Heart left ventricle (tissue), 16 donors: ENCODE data around the gene RPTOR. TPM values are rescaled to one million over a fixed set of nuclear protein-coding genes. Genes with fewer than 3 reads are reported as not detected.

Experiments used
- ATAC-seq, 4 donors: fragments of 200-7000 bp; cut with Tn5 transposase; one replicate each; pipeline ENCODE4 v1.9.1; 2020 to 2022; ENCODE audit warnings: moderate library complexity in 4 of 4, mild to moderate bottlenecking in 3 of 4, moderate number of reproducible peaks in 1 of 4
- DNase-seq, 5 donors: peaks; one replicate each; pipeline ENCODE4 v3.0.0-alpha.2; 2020
- H3K27ac ChIP-seq, 12 donors: fragments of 200-600 bp; sonication (generic) in 4 of 12; one replicate each; pipeline versions ENCODE4 v1.5.0 to v1.8.0; 2016 to 2022; ENCODE audit warnings: mild to moderate bottlenecking in 2 of 12
- H3K27me3 ChIP-seq, 9 donors: fragments of 200-600 bp; sonication (generic) in 2 of 9; one replicate each; pipeline versions ENCODE4 v1.5.1 to v1.8.0; 2016 to 2022; ENCODE audit warnings: mild to moderate bottlenecking in 3 of 9
- H3K36me3 ChIP-seq, 9 donors: fragments of 200-600 bp; sonication (generic) in 2 of 9; one replicate each; pipeline versions ENCODE4 v1.5.0 to v1.8.0; 2018 to 2022; ENCODE audit warnings: mild to moderate bottlenecking in 2 of 9
- H3K4me1 ChIP-seq, 12 donors: fragments of 200-600 bp; sonication (generic) in 4 of 12; one replicate each; pipeline versions ENCODE4 v1.5.0 to v1.8.0; 2016 to 2022; ENCODE audit warnings: mild to moderate bottlenecking in 3 of 12
- H3K4me3 ChIP-seq, 12 donors: fragments of 200-600 bp; sonication (generic) in 4 of 12; one replicate each; pipeline versions ENCODE4 v1.5.0 to v1.8.0; 2017 to 2022; ENCODE audit warnings: mild to moderate bottlenecking in 9 of 12, moderate library complexity in 4 of 12
- H3K9me3 ChIP-seq, 12 donors: fragments of 200-600 bp; sonication (generic) in 4 of 12; one replicate each; pipeline versions ENCODE4 v1.5.0 to v1.8.0; 2016 to 2022; ENCODE audit warnings: mild to moderate bottlenecking in 1 of 12
- CTCF ChIP-seq, 12 donors: fragments of 200-600 bp; sonication (generic) in 4 of 12; IDR thresholded peaks; one replicate each; pipeline versions ENCODE4 v1.5.0 to v1.8.0; 2018 to 2022; ENCODE audit warnings: antibody characterized with exemption in 12 of 12, mild to moderate bottlenecking in 5 of 12
- POLR2A ChIP-seq, 2 donors: fragments of 450-650 bp; IDR thresholded peaks; one replicate each; pipeline ENCODE4 v1.6.1; 2017; ENCODE audit warnings: antibody characterized with exemption in 2 of 2, mild to moderate bottlenecking in 2 of 2, moderate library complexity in 2 of 2
- WGBS, 4 donors: extraction: QIAGEN DNeasy Blood & Tissue Kit in 2 of 4; methylation state at CpG; one replicate each; pipeline versions ENCODE4 v1.1.5 to v1.1.7; 2013 to 2018; 5-methylcytosine and 5-hydroxymethylcytosine counted together
- intact Hi-C, 10 donors: fragments of 100-400 bp; cut with DNase I; formaldehyde crosslinking; loops; one replicate each; pipeline versions ENCODE4 v1.11.1 to v1.14.2; 2022
- polyA plus RNA-seq, 2 donors: library from polyadenylated mRNA; stranded (reverse); fragments of 200-250 nt; gene quantifications; one replicate each; pipeline ENCODE4 v1.2.3, GENCODE V29; 2013
- total RNA-seq, 9 donors: library from RNA; depleted of rRNA in 2 of 9; stranded (reverse); fragments of >200 nt in 2 of 9; fragmentation: NEBNext Ultra II Directional in 3 of 9; extraction: Animal tissue kit (Norgen Biotek cat#: 25700) in 3 of 9; gene quantifications; one replicate each; pipeline versions ENCODE4 v1.1.0 to v1.2.4, GENCODE V29; 2016 to 2023
- donor health status: ischemic (EF 13 %, LVEDD 7.1; RV severe dilation, severe dysfunction).
- donor health status: healthy with polysubstance abuse.
- donor health status: DM: no; HTN: yes; CAD: no.
- donor health status: DM: no; HTN: no; CAD: no.
- donor health status: ischemic (EF 25% LVEDD 6.9; RV normal size, moderate dysfunction).
- donor health status: ischemic (EF 25% LVEDD 5.7; RV mildly dilated, moderate dysfunction).
- donor health status: healthy.
- donor health status: DM: yes; HTN: yes; CAD: no.
- donor health status: ischemic (EF 35%, LVEDD 5.7; RV mildly dilated, moderate dysfunction).
- donor health status: nonischemic (EF 11% LVEDD 7.7; RV severe dilation, severe dysfunction).
- donor health status: DM: yes; HTN: yes; CAD: no.
- donor health status: PGD.
- donor health status: ischemic (EF 29% LVEDD 5.4; RV normal size, mild dysfunction).
- donor health status: nonischemic (EF 23%, LVEDD 6.1; RV moderate dilation, normal function).

Gene RPTOR
- total and polyA plus RNA-seq, 11 donors = 14.7 to 31.7 (median 26.0) TPM

DNA sequence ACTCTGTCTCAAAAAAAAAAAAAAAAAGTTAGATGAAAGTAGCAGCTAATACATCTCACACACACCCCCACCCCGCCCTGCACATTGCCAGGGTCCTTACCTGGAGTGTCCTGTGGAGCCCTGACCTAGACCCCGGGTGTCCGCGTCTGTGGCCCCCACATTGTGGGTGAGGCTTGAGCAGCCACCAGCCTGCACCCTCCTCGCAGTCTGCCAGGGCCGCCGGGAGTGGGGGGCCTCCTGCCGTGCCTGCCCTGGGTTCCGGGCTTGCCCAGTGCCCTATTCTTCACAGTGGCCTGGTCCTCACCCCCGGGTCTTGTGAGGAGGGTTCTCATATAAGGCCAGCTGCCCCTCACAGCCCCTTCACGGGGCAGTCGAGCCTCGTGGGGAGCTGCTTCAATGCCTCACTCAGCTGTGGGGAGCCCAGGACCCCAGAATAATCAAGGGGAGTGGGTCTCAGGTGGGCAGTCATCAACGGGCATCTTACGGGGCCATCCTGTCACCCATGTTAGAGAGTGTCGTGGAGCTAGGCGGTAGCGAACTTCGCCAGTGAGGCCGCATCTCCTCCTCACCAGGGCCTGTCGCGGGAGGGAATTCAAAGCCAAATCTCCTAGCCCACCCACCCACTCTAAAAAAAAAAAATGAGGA is 361.1 kb downstream of the RPTOR start:
- no peak overlapping the region for H3K27ac ChIP-seq
- TF ChIP-seq POLR2A (IDR thresholded peaks at IDR 0.05) (no peak), CTCF (IDR thresholded peaks at IDR 0.05) (no peak)
- H3K9me3 ChIP-seq = no peaks in the 10 kb centered on the region
- H3K27me3 ChIP-seq = no peaks in the 10 kb centered on the region
- ATAC-seq (peak in 1 of 4 donors; percentile 27), DNase-seq (peak in 3 of 5 donors; percentile 5 to 34 (median 15))
- H3K4me3 ChIP-seq = no peak overlapping the region
- intact Hi-C loops = no loop called here
- H3K4me1 ChIP-seq = peaks cover 0 to 5% (median 0%) of the 10 kb centered on the region in 12 donors
- peaks cover 0 to 61% (median 35%) of the 10 kb centered on the region in 9 donors for H3K36me3 ChIP-seq
- 94 to 98% (median 96%) methylated on average over 17 to 22 of the region's 22 CpGs for WGBS, 4 donors

GRCh38 chr17:80906364-80907259 is 362.0 kb downstream of the RPTOR start:
- 95 to 97% (median 96%) methylated on average over 35 to 39 of the region's 39 CpGs for WGBS, 4 donors

DNA sequence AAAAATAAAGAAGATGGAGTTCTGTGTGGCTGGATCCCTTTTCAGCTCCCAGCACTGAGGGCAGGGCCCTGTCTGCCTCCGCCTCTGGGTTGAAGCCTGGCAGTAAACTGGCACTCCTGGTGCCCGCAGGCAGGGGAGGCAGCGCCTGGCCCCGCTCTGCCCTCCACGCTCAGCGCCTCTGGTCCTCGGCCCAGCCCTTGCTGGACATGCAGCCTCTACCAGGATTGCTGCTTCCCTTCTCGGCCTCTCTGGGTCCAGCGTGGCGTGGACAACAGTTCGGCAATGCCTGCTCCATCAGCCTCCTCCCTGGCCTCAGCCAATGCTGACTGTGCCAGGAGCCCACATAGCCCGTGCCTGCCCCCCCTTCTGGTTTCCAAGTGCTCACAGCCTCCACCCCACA is 362.6 kb downstream of the RPTOR start:
- H3K4me1 ChIP-seq = no peaks in the 10 kb centered on the region
- DNase-seq (peak in 1 of 5 donors; percentile 28), ATAC-seq (no peak)
- intact Hi-C loops = no loop called here
- no peak for TF ChIP-seq POLR2A (IDR thresholded peaks at IDR 0.05)
- no peak for TF ChIP-seq CTCF (IDR thresholded peaks at IDR 0.05)
- no peaks in the 10 kb centered on the region for H3K9me3 ChIP-seq
- no peaks in the 10 kb centered on the region for H3K27me3 ChIP-seq
- H3K36me3 ChIP-seq = peaks cover 0 to 69% (median 41%) of the 10 kb centered on the region in 9 donors
- 95 to 99% (median 97%) methylated on average over 8 to 12 of the region's 12 CpGs for WGBS, 4 donors
- H3K27ac ChIP-seq = no peak overlapping the region
- no peak overlapping the region for H3K4me3 ChIP-seq

More at GRCh38 chr17:80906364-80907259, 362.0 kb downstream of the RPTOR start:
- H3K9me3 ChIP-seq = no peaks in the 10 kb centered on the region
- no peak overlapping the region for H3K4me3 ChIP-seq
- intact Hi-C loops = no loop called here
- H3K36me3 ChIP-seq = peaks cover 0 to 64% (median 38%) of the 10 kb centered on the region in 9 donors
- ATAC-seq = no peak
- H3K4me1 ChIP-seq = no peaks in the 10 kb centered on the region
- peak in 1 of 5 donors; percentile 38 for DNase-seq
- no peaks in the 10 kb centered on the region for H3K27me3 ChIP-seq
- H3K27ac ChIP-seq = no peak overlapping the region
- TF ChIP-seq POLR2A (IDR thresholded peaks at IDR 0.05) (no peak), CTCF (IDR thresholded peaks at IDR 0.05) (no peak)

GRCh38 chr17:80908211-80908610 is 363.6 kb downstream of the RPTOR start:
- no peak overlapping the region for H3K4me3 ChIP-seq
- TF ChIP-seq POLR2A (IDR thresholded peaks at IDR 0.05) (no peak), CTCF (IDR thresholded peaks at IDR 0.05) (no peak)
- H3K4me1 ChIP-seq = no peaks in the 10 kb centered on the region
- H3K36me3 ChIP-seq = peaks cover 0 to 69% (median 43%) of the 10 kb centered on the region in 9 donors
- H3K27ac ChIP-seq = no peak overlapping the region
- H3K9me3 ChIP-seq = no peaks in the 10 kb centered on the region
- 87 to 93% (median 89%) methylated on average over 10 to 12 of the region's 12 CpGs for WGBS, 4 donors
- DNase-seq (peak in 1 of 5 donors; percentile 13), ATAC-seq (no peak)
- intact Hi-C loops = no loop called here
- no peaks in the 10 kb centered on the region for H3K27me3 ChIP-seq
